Stimulated activated CD8-positive, alpha-beta memory T cell treated with anti-CD3 and anti-CD28 coated beads, Interleukin-7, amount 100 ng/mL, for 24 hours (primary cell): ENCODE data around the gene RREB1.
"Not testable (repeated sequence)": the region's sequence is repeated elsewhere in the genome, so short reads cannot be mapped to it uniquely, and the experiment has no call there.

Source experiments
- DNase-seq: peaks from one replicate; pipeline ENCODE4 v3.0.0-alpha.2; 2020; ENCODE audit warnings: low read depth

The RREB1 gene

DNA sequence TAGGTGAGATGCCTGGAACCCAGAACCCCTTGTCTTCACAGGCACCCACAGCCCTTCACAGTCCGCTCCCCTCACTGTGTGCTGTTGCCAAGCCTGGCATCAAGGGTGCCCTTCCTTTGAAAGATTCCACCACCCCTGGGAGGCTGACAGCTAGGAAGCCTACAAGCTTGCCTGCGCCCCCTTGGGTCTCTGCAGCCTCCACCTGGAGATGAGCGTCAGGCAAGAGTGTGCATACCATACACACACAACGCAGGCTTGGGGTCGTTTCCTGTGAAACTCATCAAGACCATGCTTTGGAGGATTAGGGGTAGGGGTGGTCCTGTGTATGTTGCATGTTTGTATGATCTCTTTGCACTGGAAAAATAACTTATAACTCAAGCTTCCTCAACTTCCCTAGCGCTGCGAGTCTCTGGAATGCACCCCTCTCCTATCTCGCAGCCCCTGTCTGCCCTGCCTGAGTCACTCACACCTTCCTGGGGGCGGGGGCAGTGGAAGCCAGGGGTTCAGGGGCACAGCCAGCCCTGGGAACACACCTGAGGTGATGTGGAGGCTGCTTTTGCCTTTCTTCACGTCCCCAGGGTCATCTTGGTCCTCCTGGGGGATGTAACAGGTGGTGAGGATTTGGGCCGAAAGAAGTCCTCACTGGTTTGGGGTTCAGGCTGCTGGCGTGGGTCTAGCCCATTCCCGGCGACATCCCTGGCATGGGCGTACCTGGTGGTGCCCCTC is 138.1 kb downstream of the RREB1 start:
- DNase-seq, result no peak

DNA sequence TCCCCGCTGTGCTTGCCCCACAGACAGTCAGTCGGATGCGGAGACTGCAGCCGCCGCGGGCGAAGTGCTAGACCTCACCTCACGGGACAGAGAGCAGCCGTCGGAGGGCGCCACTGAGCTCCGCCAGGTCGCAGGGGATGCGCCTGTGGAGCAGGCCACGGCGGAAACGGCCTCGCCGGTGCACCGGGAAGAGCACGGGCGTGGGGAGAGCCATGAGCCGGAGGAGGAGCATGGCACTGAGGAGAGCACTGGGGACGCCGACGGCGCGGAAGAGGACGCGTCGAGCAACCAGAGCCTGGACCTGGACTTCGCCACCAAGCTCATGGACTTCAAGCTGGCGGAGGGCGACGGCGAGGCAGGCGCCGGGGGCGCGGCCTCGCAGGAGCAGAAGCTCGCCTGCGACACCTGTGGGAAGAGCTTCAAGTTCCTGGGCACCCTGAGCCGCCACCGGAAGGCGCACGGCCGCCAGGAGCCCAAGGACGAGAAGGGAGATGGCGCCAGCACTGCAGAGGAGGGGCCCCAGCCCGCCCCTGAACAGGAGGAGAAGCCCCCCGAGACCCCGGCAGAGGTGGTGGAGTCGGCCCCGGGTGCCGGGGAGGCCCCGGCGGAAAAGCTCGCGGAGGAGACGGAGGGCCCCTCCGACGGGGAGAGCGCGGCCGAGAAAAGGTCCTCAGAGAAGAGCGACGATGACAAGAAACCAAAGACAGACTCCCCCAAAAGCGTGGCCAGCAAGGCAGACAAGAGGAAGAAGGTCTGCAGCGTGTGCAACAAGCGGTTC is 138.8 kb downstream of the RREB1 start:
- DNase-seq, result no peak

DNA sequence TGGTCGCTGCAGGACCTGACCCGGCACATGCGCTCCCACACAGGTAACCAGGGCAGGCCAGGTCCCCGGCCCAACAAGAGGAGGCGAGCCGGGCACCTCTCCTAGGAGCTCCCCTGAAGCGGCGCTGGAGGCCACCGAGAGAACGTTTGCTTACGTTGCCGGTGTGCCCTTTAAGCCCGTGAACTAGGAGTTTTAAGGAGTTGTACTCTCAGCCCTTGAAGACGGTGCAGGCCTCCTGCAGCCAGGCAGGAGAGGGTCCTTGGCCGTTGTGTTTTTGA is 139.4 kb downstream of the RREB1 start:
- DNase-seq, result no peak

DNA sequence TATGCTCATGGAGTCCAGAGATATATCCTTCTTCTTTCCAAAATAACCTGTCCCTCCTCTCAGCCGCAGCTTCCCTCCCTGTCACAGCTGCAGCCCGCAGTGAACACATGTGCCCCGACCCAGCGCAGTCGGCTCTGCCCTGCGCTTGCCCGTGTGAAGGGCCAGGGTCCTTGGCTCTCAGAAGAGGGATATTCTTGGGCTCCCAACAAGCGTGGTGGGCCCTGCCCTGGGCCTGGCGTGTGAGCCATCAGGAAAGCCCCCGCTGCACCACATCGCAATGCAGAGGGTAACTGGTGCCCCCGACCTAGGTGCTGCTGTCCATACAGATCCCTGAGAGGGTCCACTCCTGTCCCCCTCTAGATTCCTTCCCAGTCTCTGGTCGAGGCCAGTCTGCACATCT is 140.1 kb downstream of the RREB1 start:
- no peak for DNase-seq

DNA sequence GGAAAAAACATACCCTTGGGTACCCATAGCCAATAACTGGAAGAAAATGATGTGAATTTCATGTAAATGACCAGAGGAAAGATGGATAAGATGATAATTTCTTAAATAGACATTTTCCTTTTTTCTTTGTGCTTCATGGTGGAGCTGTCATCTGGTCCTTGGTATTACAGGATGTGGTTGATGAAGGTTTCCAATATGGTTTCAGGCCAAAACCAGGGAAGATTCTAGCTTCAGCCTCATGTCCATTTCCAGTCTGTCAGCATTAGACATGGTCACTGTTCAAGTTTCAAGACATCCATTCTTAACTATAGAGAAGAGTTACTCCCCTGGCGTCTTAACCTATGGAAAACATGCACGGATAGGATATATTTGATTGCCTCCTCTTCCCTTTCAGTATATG is 141.6 kb downstream of the RREB1 start:
- DNase-seq, result no peak

DNA sequence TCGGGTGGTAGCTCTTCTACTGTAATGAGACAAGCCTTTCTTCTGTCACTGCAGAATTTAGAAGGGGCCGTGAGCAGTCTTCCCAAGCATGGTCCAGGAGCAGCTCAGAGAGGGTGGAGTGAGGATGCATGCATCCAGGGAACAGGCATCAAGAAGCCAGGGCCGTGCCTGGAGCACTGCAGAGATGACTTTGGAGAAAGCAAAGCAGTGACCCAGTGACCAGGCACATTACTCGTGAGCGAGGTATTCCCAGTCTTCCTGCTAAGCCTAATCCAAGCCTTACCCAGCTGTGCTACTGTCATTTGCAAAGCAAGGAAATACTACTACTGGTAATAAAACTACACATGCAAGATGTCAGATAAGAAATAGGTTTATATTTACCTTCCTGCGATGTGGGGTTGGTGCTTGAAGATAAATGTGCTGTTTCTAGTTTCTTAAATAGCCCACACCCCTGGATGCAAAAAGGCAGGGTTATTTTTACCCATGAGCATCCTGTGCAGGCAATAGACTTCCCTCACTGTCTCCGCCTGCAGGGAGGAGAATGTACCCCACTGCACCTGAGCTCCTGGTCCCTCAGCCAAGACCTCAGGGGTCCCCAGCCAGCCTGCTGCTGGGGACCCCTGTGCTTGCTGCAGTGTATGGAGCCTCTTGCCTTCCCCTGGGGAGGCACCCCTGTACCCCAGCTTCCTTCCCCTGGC is 142.3 kb downstream of the RREB1 start:
- DNase-seq, result no peak

DNA sequence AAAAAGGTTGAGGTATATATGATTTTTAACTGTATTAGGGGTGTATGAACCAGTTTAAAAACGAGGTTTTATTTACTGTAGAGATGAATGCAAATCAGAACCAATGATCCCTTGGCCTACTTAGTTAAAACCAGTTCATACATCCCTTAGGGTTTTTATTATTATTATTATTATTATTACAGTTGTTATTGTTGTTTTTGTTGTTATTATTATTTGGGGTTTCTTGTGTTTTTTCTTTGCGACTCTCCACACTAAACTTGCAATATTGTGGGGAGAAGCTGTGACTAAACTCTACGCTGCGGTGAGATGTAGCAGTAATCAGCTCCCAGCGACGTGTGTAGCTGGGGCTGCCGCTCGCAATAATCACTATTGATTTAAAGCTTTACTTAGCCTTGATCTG is 143.1 kb downstream of the RREB1 start:
- DNase-seq, result no peak

DNA sequence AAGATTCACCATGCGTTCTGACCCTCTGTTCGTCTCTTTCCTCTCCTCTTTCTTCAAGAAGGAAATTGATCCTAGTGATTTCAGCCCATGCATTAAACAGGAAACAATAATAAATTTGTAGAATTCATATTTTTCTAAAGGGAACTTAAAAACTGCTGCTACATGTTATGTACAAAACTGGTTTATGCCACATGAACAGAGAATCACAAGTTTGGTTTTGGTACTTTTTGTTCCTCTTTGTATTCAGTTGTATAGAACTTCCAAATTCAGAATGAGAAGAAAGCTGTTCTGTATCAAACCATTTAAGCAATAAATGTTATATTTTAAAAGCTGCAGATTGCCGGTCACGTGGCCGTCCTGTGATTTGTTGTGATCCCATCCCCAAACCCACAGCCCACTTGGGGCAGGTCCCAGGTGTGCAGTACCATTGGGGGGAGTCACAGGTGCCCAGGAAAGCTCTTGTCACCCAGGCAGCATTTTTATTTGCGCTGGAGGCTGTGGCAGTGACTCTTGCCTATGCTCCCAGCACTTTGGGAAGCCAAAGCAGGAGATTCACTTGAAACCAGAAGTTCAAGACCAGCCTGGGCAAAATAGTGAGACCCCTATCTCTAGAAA is 144.0 kb downstream of the RREB1 start:
- DNase-seq, result no peak

DNA sequence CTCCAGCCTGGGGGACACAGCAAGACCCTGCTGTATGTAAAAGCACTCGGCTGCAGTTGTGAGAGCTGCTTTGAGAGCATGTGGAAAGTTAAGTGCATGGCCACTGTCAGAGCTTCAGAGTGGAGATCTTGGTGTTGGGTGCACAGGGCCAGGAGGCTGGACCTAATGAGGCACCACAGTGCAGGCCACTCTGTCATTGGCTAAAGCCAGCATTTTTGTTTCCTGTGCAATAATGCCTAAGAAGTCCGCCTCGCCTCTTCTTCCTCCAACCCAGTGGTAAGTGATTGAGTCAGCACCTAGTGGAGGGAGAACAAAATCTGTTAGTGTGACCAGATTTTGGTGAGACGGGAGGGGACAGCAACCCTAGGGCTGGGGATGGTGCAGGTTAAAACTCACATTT is 144.6 kb downstream of the RREB1 start:
- no peak for DNase-seq

DNA sequence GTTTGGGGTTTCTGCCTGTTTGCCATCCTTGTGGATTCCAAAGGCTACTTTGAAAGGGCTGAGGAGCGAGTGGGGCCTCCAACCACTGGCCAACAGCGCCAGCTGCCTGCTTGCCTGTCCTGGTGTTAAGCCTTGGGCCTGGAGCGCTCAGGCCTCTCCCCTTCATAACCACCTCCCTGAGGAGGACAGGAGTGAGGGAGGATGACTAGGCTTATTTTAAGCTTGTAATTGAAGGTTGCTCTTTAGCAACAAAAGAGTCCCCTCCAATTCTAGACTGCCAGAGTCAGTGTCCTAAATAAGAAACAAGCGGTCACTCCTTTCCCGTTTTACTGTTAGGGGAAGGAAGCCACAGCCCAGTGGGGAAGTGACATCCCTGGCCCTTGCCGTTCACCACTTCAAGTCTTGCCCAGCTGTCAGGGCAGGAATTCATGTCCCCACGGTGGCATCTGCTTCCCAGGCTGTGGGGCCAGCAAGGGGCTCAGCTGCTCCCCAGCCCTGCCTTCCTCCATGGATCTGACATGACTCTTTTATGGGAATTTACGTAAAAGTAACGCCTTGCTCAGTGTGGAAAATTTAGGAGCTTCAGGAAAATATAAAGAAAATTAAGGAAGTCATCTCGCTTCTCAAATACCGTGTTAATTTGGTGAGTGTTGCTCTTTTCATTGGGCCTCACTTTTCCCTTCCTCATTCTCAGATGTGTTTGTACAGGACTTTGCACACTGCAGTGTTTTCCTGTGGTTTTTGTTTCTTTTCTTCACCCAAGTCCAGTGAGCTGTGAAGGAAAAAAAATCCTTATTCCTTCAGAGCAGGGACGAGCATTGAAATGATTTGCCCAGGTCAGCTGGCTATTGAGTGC is 147.4 kb downstream of the RREB1 start:
- no peak for DNase-seq

DNA sequence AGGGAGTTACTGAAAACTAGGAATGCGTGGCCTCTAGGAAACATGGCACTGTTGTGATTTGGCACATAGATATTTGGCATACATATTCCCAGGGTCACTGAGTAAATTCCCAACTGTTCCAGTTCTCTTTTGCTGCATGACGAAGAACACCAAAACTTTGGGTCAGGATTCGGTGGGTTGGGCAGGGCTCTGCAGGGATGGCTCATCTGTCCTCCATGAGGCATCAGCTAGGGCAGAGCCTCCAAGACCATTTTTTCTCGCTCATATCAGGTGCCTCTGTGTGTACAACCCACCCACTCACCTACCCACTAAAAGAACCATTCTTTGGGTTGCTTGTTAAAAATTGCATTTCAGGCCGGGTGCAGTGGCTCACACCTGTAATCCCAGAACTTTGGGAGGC is 148.2 kb downstream of the RREB1 start:
- DNase-seq, result no peak

DNA sequence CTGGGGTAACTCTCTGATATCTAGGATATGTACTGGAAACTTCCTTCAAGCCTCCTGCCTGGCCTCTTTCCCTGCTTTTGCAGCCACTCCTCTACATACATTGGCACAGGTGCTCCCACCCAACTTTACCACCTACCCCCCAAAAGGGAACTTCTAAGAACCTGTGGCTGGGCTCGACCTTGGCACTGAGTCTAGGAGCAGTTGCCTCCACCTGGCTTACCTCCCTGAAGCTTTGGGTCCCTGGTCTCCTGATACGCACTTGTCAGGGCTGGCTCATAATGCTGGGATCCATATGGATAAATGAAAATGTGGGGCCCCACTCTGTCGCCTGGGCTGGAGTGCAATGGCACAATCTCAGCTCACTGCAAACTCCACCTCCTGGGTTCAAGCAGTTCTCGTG is 149.0 kb downstream of the RREB1 start:
- no peak for DNase-seq

DNA sequence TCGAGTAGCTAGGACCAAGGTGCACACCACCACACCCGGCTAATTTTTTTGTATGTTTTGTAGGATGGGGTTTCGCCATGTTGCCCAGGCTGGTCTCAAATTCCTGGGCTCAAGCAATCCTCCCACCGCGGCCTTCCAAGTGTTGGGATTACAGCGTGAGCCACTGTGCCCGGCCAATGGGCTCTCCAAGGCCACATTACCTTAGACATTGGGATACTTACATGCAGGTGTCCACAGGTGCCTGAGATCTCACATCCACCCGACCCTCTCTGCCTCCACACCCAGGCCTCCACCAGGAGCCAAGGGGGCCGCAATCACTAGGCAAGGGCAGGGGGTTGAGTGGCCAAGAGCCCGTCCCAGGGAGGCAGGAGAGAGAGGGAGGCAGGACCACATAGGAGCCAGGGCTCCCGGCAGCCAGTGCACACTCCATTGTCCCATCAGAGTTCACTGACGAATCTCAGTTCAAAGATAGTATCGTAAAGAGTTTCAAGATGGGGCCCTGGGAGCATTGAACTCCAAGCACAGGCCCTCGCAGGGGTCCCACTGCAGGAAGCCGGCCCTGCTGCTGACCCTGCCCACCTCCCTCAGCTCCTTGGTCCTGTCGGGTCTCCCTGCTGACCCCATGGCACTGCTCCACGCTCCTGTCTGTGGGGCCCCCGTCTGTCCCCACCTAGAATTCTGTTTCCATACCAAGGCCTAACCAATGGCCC is 149.9 kb downstream of the RREB1 start:
- DNase-seq, result no peak

DNA sequence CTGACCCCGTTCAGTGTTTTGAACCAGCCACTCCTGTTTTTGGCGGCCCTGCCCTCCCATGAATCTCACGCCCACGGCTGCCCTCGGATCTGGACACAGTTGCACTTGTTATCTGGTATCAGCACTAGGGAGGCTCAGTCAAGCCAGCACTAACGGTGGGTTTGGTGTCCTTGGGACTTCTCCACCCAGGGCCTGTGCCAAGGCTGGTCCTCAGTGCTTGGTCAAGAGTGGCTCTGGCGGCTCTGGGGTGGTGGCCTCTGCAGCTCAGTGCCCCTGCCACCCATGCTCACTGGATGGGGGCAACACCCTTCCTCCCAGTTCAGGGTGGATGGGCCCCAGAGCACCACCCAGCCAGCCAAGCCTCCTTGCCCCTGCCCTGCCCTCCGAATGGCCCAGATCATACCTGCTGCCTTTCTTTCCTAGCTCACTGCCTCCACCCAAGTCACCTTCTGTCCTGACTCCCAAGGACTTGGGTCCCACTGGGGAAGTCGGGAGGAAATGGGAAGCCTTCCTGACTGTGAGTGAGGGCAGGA is 150.5 kb downstream of the RREB1 start:
- no peak for DNase-seq

DNA sequence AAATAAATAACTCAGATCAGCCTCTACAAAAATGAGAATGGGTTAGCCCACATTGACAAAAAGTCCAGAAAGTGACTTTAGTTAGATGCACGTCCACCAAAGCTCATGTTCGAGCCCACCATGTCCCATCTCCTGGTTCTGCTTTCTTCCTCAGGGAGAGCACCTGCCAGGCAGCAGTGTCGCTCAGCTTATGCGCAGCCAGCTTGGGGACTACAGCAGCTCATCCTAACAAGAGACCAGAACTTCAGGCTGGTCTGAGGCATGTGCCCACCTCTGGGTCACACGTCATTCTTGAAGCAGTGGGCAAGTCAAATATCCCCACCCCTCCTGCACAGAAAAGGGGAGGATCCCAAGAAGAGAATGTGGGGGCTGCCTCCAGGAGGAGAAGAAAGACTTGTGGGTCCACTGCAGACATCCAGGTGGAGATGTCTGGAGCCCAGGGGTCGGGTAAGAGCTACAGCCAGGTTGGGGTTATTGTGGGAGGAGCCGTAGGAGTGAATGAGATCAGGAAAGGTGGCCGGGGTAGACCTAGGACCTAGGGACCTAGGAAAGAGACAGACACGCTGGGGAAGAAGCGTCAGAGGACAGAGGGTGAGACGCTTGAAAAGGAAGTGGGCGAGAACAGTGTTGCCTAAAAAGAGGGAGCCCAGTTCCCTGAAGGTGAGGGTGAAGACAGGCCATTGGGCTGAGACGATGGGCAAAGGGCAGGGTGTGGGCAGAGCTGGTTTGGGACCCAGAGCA is 152.7 kb downstream of the RREB1 start:
- DNase-seq, result no peak

DNA sequence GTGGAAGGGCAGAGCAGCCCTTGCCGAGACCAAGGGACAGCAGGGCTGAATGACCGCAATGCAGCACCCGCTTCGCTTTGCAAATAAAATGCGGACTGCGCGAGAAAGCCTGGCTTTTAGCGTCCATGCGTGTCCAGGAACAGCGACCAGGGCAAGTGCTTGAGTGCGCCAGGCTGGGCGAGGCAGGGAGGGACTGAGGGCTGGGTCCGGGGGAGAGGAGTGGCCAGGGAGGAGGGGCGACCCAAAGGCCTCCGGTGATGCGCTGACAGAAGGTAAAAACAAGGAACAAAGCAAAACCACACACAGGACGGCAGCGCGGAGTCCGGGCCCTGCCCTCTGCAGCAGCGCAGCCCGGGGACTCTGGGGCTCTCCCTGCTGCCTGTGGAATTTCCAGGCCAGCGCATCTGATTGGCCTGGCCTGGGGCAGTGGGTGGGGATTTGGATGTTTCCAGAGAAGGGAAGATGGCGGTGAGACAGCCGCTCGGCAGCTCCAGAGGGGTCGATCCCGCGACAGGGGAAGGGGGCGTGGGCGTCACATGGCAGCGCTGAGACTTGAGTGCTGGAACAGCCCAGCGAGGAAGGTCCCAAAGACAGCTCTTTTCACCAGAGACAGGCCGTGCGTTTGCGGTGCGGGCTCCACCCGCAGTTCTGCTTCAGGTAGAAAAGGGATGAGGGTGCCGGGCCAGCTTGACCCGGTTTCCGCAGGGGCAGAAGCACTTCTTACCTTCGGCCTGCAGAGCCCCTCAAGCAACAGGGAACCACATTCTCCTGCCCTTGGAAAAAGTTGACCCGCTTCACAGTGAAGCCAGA is 153.5 kb downstream of the RREB1 start:
- DNase-seq, result no peak

DNA sequence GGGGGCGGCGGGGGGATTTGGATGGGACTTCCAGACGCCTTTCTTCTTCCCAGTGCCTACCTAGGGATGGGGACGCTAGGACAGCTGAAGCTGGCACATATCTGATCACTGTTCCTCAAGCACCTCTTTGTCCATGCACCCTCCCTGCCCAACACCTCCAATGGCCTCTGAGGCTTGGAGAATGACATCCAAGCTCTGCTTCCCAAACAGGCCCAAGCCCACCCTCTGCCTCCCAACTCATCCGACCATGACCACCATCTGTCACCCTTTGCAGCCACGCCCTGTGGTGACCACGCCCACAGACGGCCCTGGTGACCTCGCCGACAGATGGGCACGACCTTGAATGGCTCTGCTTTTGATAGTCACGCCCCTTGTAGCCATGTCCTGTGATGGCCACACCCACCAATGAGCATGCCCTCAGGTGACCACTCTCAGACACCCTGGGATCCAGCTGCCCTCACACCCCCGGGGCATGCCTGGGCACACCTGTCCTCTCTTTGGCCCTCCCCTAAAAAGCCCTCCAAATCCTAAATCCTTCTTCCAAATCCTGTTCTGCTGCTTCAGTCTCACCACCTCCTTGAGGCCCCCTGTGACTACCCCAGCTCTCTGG is 154.2 kb downstream of the RREB1 start:
- DNase-seq, result no peak

DNA sequence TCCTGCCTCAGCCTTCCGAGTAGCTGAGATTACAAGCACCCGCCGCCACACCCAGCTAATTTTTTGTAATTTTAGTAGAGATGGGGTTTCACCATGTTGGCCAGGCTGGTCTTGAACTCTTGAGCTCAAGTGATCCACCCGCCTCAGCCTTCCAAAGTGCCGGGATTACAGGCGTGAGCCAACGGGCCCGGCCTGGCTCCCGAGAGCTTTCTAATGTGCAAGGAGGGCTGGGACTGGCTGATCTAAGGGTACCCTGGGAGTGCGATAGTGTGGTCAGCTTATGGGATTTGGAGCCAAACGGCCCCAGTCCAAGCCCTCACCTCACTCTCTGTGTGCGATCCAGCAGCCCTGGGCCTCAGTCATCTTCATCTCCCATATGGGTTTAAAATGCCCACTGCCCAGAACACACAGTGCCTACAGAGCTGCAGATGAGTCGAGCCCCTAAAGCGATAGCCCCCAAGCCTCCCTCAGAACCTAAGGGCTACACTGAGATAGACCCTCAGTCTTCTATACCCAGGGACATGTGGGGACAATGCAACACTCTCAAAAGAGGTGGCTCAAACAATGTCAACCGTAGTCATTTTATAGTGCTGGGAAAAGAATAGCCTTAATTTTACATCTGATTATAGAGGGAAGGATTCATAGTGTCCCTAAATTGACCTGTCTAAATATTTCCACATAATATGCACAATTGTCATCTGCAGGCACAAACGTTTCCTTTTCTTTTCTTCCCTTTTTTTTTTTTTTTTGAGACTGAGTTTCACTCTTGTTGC is 155.2 kb downstream of the RREB1 start:
- DNase-seq, result no peak

DNA sequence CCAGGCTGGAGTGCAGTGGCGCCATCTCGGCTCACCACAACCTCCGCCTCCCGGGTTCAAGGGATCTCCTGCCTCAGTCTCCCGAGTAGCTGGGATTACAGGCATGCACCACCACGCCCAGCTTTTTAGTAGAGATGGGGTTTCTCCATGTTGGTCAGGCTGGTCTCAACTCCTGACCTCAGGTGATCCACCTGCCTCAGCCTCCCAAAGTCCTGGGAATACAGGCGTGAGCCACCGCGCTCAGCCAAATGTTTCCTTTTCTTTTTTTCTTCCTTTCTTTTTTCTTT is 155.7 kb downstream of the RREB1 start:
- not testable (repeated sequence) for DNase-seq
